Keratinocyte (primary cell): Measurements from ENCODE around the gene PSG11.
"Not testable (repeated sequence)": the region's sequence is repeated elsewhere in the genome, so short reads cannot be mapped to it uniquely, and the experiment has no call there.

ENCODE experiments used
- CTCF ChIP-seq, 3 experiments: IDR thresholded peaks in 1 of 3; conservative IDR thresholded peaks in 1 of 3; optimal IDR thresholded peaks in 1 of 3; 2 replicates in 2 of 3; 3 replicates in 1 of 3; pipeline versions ENCODE3 to v1.5.1; 2011; ENCODE audit warnings: low read length in 3 of 3, mild to moderate bottlenecking in 3 of 3, moderate library complexity in 2 of 3, control low read depth in 1 of 3, inconsistent platforms in 1 of 3; ENCODE audit not compliant: insufficient read depth in 2 of 3; ENCODE audit errors: extremely low read depth in 1 of 3
- EZH2 ChIP-seq: IDR thresholded peaks from one replicate; pipeline ENCODE4 v1.6.1; 2012; ENCODE audit warnings: inconsistent platforms, mild to moderate bottlenecking, low read length, moderate library complexity

GRCh38 chr19:42996161-42996560 is 30.1 kb downstream of the PSG11 start:
- not testable (repeated sequence) for TF ChIP-seq CTCF (optimal IDR thresholded peaks at IDR 0.05 in 1 of 3, IDR thresholded peaks at IDR 0.05 in 1 of 3, conservative IDR thresholded peaks at IDR 0.05 in 1 of 3; ENCODE audit: extremely low read depth in 1 of 3, insufficient read depth in 2 of 3, low read length in 3 of 3); EZH2
